H9 (cell line): ENCODE data around the gene PTPRN2. TPM values are rescaled to one million over a fixed set of nuclear protein-coding genes. Genes with fewer than 3 reads are reported as not detected.

ENCODE experiments used
- DNase-seq: peaks from one replicate; pipeline ENCODE4 v3.0.0-alpha.2; 2017
- H2AFZ ChIP-seq: one replicate; pipeline ENCODE4 v1.6.1; 2013; ENCODE audit warnings: mild to moderate bottlenecking, low read length, control low read depth, moderate library complexity
- H2AK5ac ChIP-seq: 2 replicates; pipeline ENCODE4 v1.6.1; 2013; ENCODE audit warnings: low read length, control low read depth, mixed read lengths; ENCODE audit not compliant: insufficient read length
- H2BK120ac ChIP-seq: one replicate; pipeline ENCODE4 v1.6.1; 2013; ENCODE audit warnings: low read depth, mild to moderate bottlenecking, low read length, control low read depth, inconsistent platforms; ENCODE audit not compliant: poor library complexity, severe bottlenecking
- H2BK12ac ChIP-seq: 2 replicates; pipeline ENCODE4 v1.6.1; 2013; ENCODE audit warnings: low read length, control low read depth, mixed read lengths, low read depth; ENCODE audit not compliant: insufficient read length
- H2BK15ac ChIP-seq: 2 replicates; pipeline ENCODE4 v1.6.1; 2013; ENCODE audit warnings: low read depth, low read length, control low read depth
- H2BK20ac ChIP-seq: one replicate; pipeline ENCODE4 v1.6.1; 2013; ENCODE audit warnings: low read depth, mild to moderate bottlenecking, low read length, control low read depth, inconsistent platforms; ENCODE audit not compliant: poor library complexity, severe bottlenecking
- H2BK5ac ChIP-seq: 2 replicates; pipeline ENCODE4 v1.6.1; 2013; ENCODE audit warnings: low read length, control low read depth, mixed read lengths; ENCODE audit not compliant: insufficient read length
- H3K14ac ChIP-seq: 2 replicates; pipeline ENCODE4 v1.6.1; 2013; ENCODE audit warnings: low read length, control low read depth; ENCODE audit not compliant: insufficient read depth
- H3K18ac ChIP-seq: 2 replicates; pipeline ENCODE4 v1.6.1; 2013; ENCODE audit warnings: low read depth, mild to moderate bottlenecking, mixed read lengths, low read length, control low read depth; ENCODE audit not compliant: insufficient read length
- H3K23ac ChIP-seq: 2 replicates; pipeline ENCODE4 v1.6.1; 2013; ENCODE audit warnings: low read length, control low read depth, mixed read lengths, low read depth; ENCODE audit not compliant: insufficient read length
- H3K23me2 ChIP-seq: 2 replicates; pipeline ENCODE4 v1.6.1; 2013; ENCODE audit warnings: low read depth, mild to moderate bottlenecking, mixed read lengths, low read length, control low read depth; ENCODE audit not compliant: insufficient read length, poor library complexity, severe bottlenecking
- H3K27ac ChIP-seq: 2 replicates; pipeline ENCODE4 v1.5.1; 2013; ENCODE audit warnings: low read length, control low read depth, mixed read lengths, low read depth; ENCODE audit not compliant: insufficient read length
- H3K27me3 ChIP-seq: 2 replicates; pipeline ENCODE4 v1.6.1; 2013; ENCODE audit warnings: low read length, control low read depth, inconsistent platforms; ENCODE audit not compliant: insufficient read depth
- H3K4ac ChIP-seq: 2 replicates; pipeline ENCODE4 v1.6.1; 2013; ENCODE audit warnings: low read depth, mild to moderate bottlenecking, control low read depth, inconsistent platforms, low read length, moderate library complexity
- H3K4me1 ChIP-seq: 2 replicates; pipeline ENCODE4 v1.6.1; 2013; ENCODE audit warnings: low read length, control low read depth, inconsistent platforms; ENCODE audit not compliant: insufficient read depth
- H3K4me2 ChIP-seq: 2 replicates; pipeline ENCODE4 v1.6.1; 2013; ENCODE audit warnings: low read length, control low read depth, mixed read lengths; ENCODE audit not compliant: insufficient read length, insufficient read depth
- H3K56ac ChIP-seq: 2 replicates; pipeline ENCODE4 v1.6.1; 2013; ENCODE audit warnings: low read depth, mild to moderate bottlenecking, mixed read lengths, low read length, control low read depth; ENCODE audit not compliant: insufficient read length
- H3K79me1 ChIP-seq: 2 replicates; pipeline ENCODE4 v1.6.1; 2013; ENCODE audit warnings: low read depth, mild to moderate bottlenecking, moderate library complexity, low read length, control low read depth, inconsistent platforms; ENCODE audit not compliant: insufficient read depth, poor library complexity, severe bottlenecking
- H3K79me2 ChIP-seq: 2 replicates; pipeline ENCODE4 v1.6.1; 2013; ENCODE audit warnings: low read length, control low read depth, inconsistent platforms; ENCODE audit not compliant: insufficient read depth
- H3K9ac ChIP-seq: 2 replicates; pipeline ENCODE4 v1.6.1; 2013; ENCODE audit warnings: low read length, control low read depth, mixed read lengths; ENCODE audit not compliant: insufficient read length; ENCODE audit errors: extremely low read depth
- H3K9me3 ChIP-seq: one replicate; pipeline ENCODE4 v1.6.1; 2013; ENCODE audit warnings: low read depth, low read length, inconsistent platforms; ENCODE audit not compliant: control insufficient read depth
- H3T11ph ChIP-seq: one replicate; pipeline ENCODE4 v1.6.1; 2013; ENCODE audit warnings: mild to moderate bottlenecking, low read length, control low read depth, inconsistent platforms
- H4K20me1 ChIP-seq: one replicate; pipeline ENCODE4 v1.6.1; 2013; ENCODE audit not compliant: control insufficient read depth, insufficient read length, insufficient read depth
- H4K5ac ChIP-seq: 2 replicates; pipeline ENCODE4 v1.6.1; 2013; ENCODE audit warnings: low read depth, mild to moderate bottlenecking, mixed read lengths, low read length, control low read depth; ENCODE audit not compliant: insufficient read length
- H4K8ac ChIP-seq: replicated peaks from 2 replicates; pipeline ENCODE4 v1.6.1; 2013; ENCODE audit warnings: low read length, control low read depth, mixed read lengths, low read depth; ENCODE audit not compliant: insufficient read length
- H4K91ac ChIP-seq: 2 replicates; pipeline ENCODE4 v1.6.1; 2013; ENCODE audit warnings: low read depth, mild to moderate bottlenecking, moderate library complexity, mixed read lengths, low read length, control low read depth; ENCODE audit not compliant: insufficient read length
- H3K27ac Mint-ChIP-seq, 3 experiments: 2 replicates in 2 of 3; 3 replicates in 1 of 3; pipeline ENCODE4 v1.8.0; 2020 to 2021; ENCODE audit warnings: mixed read lengths in 3 of 3, mild to moderate bottlenecking in 1 of 3, moderate library complexity in 1 of 3
- H3K27me3 Mint-ChIP-seq: 2 replicates; pipeline ENCODE4 v1.8.0; 2021; ENCODE audit warnings: low read depth, mild to moderate bottlenecking, moderate library complexity, mixed read lengths
- H3K36me3 Mint-ChIP-seq, 3 experiments: 2 replicates in 2 of 3; 3 replicates in 1 of 3; pipeline ENCODE4 v1.8.0; 2020 to 2021; ENCODE audit warnings: low read depth in 3 of 3, mixed read lengths in 3 of 3; ENCODE audit not compliant: insufficient read depth in 1 of 3
- H3K4me1 Mint-ChIP-seq, 2 experiments: 2 replicates each; pipeline ENCODE4 v1.8.0; 2020; ENCODE audit warnings: mixed read lengths in 2 of 2
- H3K4me3 Mint-ChIP-seq, 2 experiments: 2 replicates in 1 of 2; 3 replicates in 1 of 2; pipeline ENCODE4 v1.8.0; 2020 to 2021; ENCODE audit warnings: mild to moderate bottlenecking in 2 of 2, mixed read lengths in 2 of 2, moderate library complexity in 1 of 2
- H3K9me3 Mint-ChIP-seq, 2 experiments: 2 replicates in 1 of 2; 3 replicates in 1 of 2; pipeline ENCODE4 v1.8.0; 2020; ENCODE audit warnings: mild to moderate bottlenecking in 2 of 2, mixed read lengths in 2 of 2, moderate library complexity in 1 of 2
- CTCF ChIP-seq: fragments of 200-600 bp; sonication (generic); conservative IDR thresholded peaks from 3 replicates; pipeline ENCODE4 v1.8.0; 2021; ENCODE audit warnings: antibody characterized with exemption, mild to moderate bottlenecking
- WGBS: extraction: QIAGEN DNeasy Blood & Tissue Kit; methylation state at CpG from one replicate; pipeline ENCODE4 v1.1.7; 2013; ENCODE audit warnings: missing lambda C conversion rate, low lambda C conversion rate, mixed read lengths; ENCODE audit not compliant: insufficient read length; ENCODE audit errors: extremely low coverage; 5-methylcytosine and 5-hydroxymethylcytosine counted together
- total RNA-seq: library from RNA; stranded (reverse); gene quantifications from 2 replicates; pipeline ENCODE4 v1.2.1, GENCODE V29; 2021

Gene PTPRN2
- total RNA-seq, 1 experiment from 2014 or later = 5.2 TPM

- H4K5ac ChIP-seq = no peak overlapping the region
- H3K79me2 ChIP-seq = no peaks in the 10 kb centered on the region
- H2BK120ac ChIP-seq = no peak overlapping the region
- no peaks in the 10 kb centered on the region for H4K20me1 ChIP-seq
- Mint-ChIP-seq H3K4me3 (no peak overlapping the region), H3K9me3 (no peaks in the 10 kb centered on the region), H3K27ac (peak overlapping the region in 1 of 3 experiments; percentile 70; a peak in 2 of 7 replicates), H3K27me3 (peaks cover 3% of the 10 kb centered on the region; the same call in 1 of the 2 replicates), H3K36me3 (no peaks in the 10 kb centered on the region), H3K4me1 (peaks cover 6 to 24% of the 10 kb centered on the region in 2 experiments)
- no peak overlapping the region for H3K56ac ChIP-seq
- no peak overlapping the region for H2BK5ac ChIP-seq
- H3K27ac ChIP-seq = no peak overlapping the region
- peak overlapping the region; percentile 28 for H2BK12ac ChIP-seq
- no peaks in the 10 kb centered on the region for H3K23me2 ChIP-seq
- no peak overlapping the region for H4K8ac ChIP-seq
- DNase-seq = no peak
- peak overlapping the region; percentile 61 for H3K18ac ChIP-seq
- no peaks in the 10 kb centered on the region for H3K9me3 ChIP-seq
- no peak for TF ChIP-seq CTCF
- H3K9ac ChIP-seq = no peak overlapping the region
- H3K4me1 ChIP-seq = 0 out of 2 replicates have a peak, but pooled peaks cover 2% of the 10 kb centered on the region
- peak overlapping the region; percentile 26 for H3K14ac ChIP-seq
- H2AFZ ChIP-seq = no peak overlapping the region
- H3T11ph ChIP-seq = no peak overlapping the region
- H2AK5ac ChIP-seq = no peak overlapping the region
- H2BK15ac ChIP-seq = no peak overlapping the region
- no peak overlapping the region for H3K4ac ChIP-seq
- H4K91ac ChIP-seq = no peak overlapping the region
- no CpG with 5 or more reads among the region's 32 CpGs for WGBS
- H3K27me3 ChIP-seq = no peaks in the 10 kb centered on the region
- no peak overlapping the region for H3K23ac ChIP-seq
- no peak overlapping the region for H2BK20ac ChIP-seq
- no peak overlapping the region for H3K4me2 ChIP-seq
- no peaks in the 10 kb centered on the region for H3K79me1 ChIP-seq
These were observed 603.9 kb downstream of the PTPRN2 start for GRCh38 chr7:157983502-157984422.
